Vagina (tissue), 2 donors: ENCODE results near the gene SLC25A34. TPM values are rescaled to one million over a fixed set of nuclear protein-coding genes. Genes with fewer than 3 reads are reported as not detected.

Source experiments
- DNase-seq, 2 donors: peaks; one replicate each; pipeline ENCODE4 v3.0.0-alpha.2; 2017; ENCODE audit errors: extremely low spot score in 2 of 2
- H3K27ac ChIP-seq: fragments of 200-600 bp; sonication (generic); one replicate; pipeline ENCODE4 v1.5.1; 2019
- H3K27me3 ChIP-seq: fragments of 200-600 bp; sonication (generic); one replicate; pipeline ENCODE4 v1.5.1; 2019
- H3K36me3 ChIP-seq, 2 donors: fragments of 200-600 bp; sonication (generic); one replicate each; pipeline ENCODE4 v1.5.1; 2017 to 2019
- H3K4me1 ChIP-seq: fragments of 200-600 bp; sonication (generic); one replicate; pipeline ENCODE4 v1.5.1; 2019
- H3K4me3 ChIP-seq, 2 donors: fragments of 200-600 bp; sonication (generic); 1 replicate in 1 of 2; 2 replicates in 1 of 2; pipeline ENCODE4 v1.5.1; 2016 to 2019
- H3K9me3 ChIP-seq: fragments of 200-600 bp; sonication (generic); one replicate; pipeline ENCODE4 v1.5.1; 2019
- POLR2A ChIP-seq, 2 donors: fragments of 450-650 bp; IDR thresholded peaks; one replicate each; pipeline ENCODE4 v1.6.1; 2017; ENCODE audit warnings: antibody characterized with exemption in 2 of 2, mild to moderate bottlenecking in 2 of 2, moderate library complexity in 2 of 2
- POLR2AphosphoS5 ChIP-seq, 2 donors: sonication (generic); formaldehyde crosslinking; IDR thresholded peaks; one replicate each; pipeline ENCODE4 v1.9.0; 2017; ENCODE audit warnings: antibody characterized with exemption in 2 of 2, mild to moderate bottlenecking in 2 of 2, low read depth in 1 of 2; ENCODE audit not compliant: insufficient read depth in 1 of 2
- intact Hi-C: fragments of 100-400 bp; cut with DNase I; formaldehyde crosslinking; loops from one replicate; pipeline ENCODE4 v1.15.1; 2023
- total RNA-seq: library from RNA; depleted of rRNA; stranded (reverse); fragments of >200 nt; gene quantifications from one replicate; pipeline ENCODE4 v1.2.3, GENCODE V29; 2016
- TF ChIP-seq, protein P1 (sequence below), 3 experiments: fragments of 450-650 bp in 2 of 3; fragments of 200-600 bp in 1 of 3; sonication (generic) in 1 of 3; IDR thresholded peaks; one replicate each; pipeline ENCODE4 v1.5.1; 2017 to 2019; ENCODE audit warnings: antibody characterized with exemption in 3 of 3, mild to moderate bottlenecking in 2 of 3, moderate library complexity in 2 of 3

SLC25A34 gene
- total RNA-seq, 1 donor from 2014 or later, result 3.2 TPM

DNA sequence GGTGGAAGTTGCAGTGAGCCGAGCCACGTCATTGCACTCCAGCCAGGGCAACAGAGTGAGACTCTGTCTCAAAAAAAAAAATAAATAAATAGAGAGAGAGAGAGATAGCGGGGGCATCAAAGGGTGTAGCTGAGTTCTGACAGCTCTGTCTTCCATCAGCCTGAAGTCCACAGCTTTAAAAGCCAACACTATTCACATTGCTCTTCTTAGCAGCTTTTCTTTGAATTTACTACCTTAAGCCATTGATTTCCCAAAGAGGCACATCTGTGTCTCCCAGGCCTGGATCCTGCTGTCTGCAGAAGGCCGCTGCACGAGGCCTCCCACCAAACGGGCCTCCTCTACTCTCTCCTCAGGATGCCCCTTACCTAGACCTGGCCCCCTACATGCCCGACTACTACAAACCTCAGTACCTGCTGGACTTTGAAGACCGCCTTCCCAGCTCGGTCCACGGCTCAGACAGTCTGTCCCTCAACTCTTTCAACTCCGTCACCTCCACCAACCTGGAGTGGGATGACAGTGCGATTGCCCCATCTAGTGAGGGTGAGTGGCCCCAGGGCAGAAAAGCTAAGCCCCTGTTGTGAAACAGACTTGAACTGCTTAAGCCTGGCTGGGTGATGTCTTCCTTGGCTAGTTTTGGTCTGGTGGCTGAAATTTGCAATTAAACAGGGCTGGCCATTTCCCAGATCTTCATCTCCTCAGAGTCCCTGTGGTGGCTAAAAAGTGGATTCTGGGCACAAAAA, 16.5 kb upstream of the SLC25A34 start:
- TF ChIP-seq POLR2A (IDR thresholded peaks at IDR 0.05), result no peak
- TF ChIP-seq, protein P1, sequence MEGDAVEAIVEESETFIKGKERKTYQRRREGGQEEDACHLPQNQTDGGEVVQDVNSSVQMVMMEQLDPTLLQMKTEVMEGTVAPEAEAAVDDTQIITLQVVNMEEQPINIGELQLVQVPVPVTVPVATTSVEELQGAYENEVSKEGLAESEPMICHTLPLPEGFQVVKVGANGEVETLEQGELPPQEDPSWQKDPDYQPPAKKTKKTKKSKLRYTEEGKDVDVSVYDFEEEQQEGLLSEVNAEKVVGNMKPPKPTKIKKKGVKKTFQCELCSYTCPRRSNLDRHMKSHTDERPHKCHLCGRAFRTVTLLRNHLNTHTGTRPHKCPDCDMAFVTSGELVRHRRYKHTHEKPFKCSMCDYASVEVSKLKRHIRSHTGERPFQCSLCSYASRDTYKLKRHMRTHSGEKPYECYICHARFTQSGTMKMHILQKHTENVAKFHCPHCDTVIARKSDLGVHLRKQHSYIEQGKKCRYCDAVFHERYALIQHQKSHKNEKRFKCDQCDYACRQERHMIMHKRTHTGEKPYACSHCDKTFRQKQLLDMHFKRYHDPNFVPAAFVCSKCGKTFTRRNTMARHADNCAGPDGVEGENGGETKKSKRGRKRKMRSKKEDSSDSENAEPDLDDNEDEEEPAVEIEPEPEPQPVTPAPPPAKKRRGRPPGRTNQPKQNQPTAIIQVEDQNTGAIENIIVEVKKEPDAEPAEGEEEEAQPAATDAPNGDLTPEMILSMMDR (IDR thresholded peaks at IDR 0.05), result no peak
- TF ChIP-seq POLR2AphosphoS5 (IDR thresholded peaks at IDR 0.05; ENCODE audit: insufficient read depth in 1 of 2, low read depth in 1 of 2), result no peak
- Histone ChIP-seq H3K9me3 (no peaks in the 10 kb centered on the region), H3K4me3 (no peak overlapping the region), H3K27me3 (no peaks in the 10 kb centered on the region), H3K36me3 (peaks cover 0 to 68% of the 10 kb centered on the region in 2 donors), H3K27ac (no peak overlapping the region), H3K4me1 (peaks cover 5% of the 10 kb centered on the region)
- DNase-seq, result no peak
- intact Hi-C loops, result no loop called here

DNA sequence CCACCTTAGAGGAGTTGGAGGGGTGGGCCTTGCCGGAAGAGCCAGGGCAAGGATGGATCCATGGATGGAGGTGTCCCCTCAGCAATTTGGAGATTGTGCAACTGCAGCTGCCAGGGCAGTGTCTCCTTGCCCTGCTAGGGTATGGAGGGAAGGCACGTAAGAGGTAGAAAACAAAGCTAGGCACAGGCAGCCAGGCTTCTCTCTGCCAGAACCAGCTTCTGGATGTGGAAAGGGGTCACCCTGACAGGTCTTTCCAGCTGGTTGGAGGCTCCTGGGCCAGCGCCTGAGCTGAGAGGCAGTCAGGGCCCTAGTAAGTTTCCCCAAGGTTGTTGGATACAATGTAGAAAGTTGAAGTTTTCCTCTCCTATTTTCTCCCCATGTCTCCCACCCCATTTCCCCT, 15.2 kb upstream of the SLC25A34 start:
- intact Hi-C loops, result no loop called here
- H3K27me3 ChIP-seq, result no peaks in the 10 kb centered on the region
- H3K4me1 ChIP-seq, result no peaks in the 10 kb centered on the region
- TF ChIP-seq, protein P1 (IDR thresholded peaks at IDR 0.05), result no peak
- TF ChIP-seq POLR2A (IDR thresholded peaks at IDR 0.05) (no peak), POLR2AphosphoS5 (IDR thresholded peaks at IDR 0.05; ENCODE audit: insufficient read depth in 1 of 2, low read depth in 1 of 2) (no peak)
- H3K36me3 ChIP-seq, result peaks cover 0 to 81% of the 10 kb centered on the region in 2 donors
- no peaks in the 10 kb centered on the region for H3K9me3 ChIP-seq
- no peak overlapping the region for H3K4me3 ChIP-seq
- no peak for DNase-seq
- H3K27ac ChIP-seq, result no peak overlapping the region

DNA sequence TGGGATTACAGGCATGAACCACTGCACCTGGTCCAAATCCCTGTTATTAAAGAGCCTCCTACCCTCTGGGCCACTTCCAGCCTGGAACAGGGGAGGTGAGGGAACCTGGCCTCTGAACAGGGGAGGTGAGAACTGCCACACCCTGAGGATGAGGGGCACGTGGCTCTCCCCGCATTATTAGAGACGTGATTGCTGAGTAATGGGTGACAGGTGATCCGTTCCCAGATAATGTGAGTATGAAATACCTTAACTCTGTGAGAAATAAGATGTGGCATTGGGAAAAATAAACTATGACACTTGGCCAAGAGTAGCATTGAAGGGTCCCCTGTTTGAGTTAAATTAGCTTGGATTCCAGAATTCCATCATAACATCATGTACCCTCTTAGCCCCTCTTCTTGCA, 13.6 kb upstream of the SLC25A34 start:
- Histone ChIP-seq H3K27me3 (no peaks in the 10 kb centered on the region), H3K4me1 (no peaks in the 10 kb centered on the region), H3K4me3 (no peak overlapping the region), H3K9me3 (no peaks in the 10 kb centered on the region), H3K36me3 (peaks cover 0 to 81% of the 10 kb centered on the region in 2 donors), H3K27ac (no peak overlapping the region)
- TF ChIP-seq, protein P1 (IDR thresholded peaks at IDR 0.05), result no peak
- no peak for DNase-seq
- intact Hi-C loops, result no loop called here

DNA sequence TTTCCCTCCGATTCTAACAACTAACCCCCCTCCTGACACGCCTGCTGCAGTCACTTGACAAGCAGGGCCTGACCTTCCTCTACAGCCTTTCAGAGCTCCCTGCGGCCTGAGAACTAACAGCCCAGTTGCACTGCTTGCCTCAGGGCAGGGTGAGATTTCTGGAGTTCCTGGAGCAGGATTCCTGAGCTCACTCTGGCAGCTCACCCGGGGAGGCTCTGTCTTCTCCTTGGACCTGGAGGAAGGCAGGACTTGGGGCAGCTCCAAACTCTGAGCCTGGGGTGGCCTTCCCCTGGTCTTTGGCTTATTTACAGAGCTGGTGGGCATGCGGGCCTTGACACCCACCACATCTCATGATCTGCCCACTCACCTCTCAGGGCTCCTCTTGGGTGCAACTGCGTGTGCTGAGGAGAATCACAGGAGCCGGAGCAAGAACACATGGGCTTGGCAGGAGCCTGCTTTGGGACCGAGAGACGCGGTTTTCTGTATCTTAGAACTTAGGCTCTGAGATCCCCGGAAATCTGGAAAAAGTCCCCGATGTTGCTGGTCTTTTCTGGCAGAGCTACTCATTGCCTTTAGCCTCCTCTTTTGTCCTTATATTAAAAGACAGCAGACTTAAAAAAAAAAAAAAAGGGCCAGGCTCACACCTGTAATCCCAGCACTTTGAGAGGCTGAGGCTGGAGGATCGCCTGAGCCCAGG, 13.1 kb upstream of the SLC25A34 start:
- TF ChIP-seq POLR2A (IDR thresholded peaks at IDR 0.05) (no peak), POLR2AphosphoS5 (IDR thresholded peaks at IDR 0.05; ENCODE audit: insufficient read depth in 1 of 2, low read depth in 1 of 2) (no peak)
- TF ChIP-seq, protein P1 (IDR thresholded peaks at IDR 0.05), result no peak
- H3K4me3 ChIP-seq, result no peak overlapping the region
- no peaks in the 10 kb centered on the region for H3K9me3 ChIP-seq
- intact Hi-C loops, result no loop called here
- no peak for DNase-seq
- H3K4me1 ChIP-seq, result no peaks in the 10 kb centered on the region
- H3K36me3 ChIP-seq, result peaks cover 0 to 81% of the 10 kb centered on the region in 2 donors
- H3K27me3 ChIP-seq, result no peaks in the 10 kb centered on the region
- H3K27ac ChIP-seq, result no peak overlapping the region
